GM12892 (cell line): Measurements from ENCODE around the gene BMERB1.

Source experiments
- DNase-seq: peaks from one replicate; pipeline ENCODE4 v3.0.0; 2011; ENCODE audit not compliant: insufficient read length
- FAIRE-seq: peaks from 2 replicates; lab custom pipeline; 2011; peaks lifted over from hg19 to GRCh38; lab: Jason Lieb, UNC
- POLR2A ChIP-seq: IDR thresholded peaks from 2 replicates; pipeline ENCODE4 v1.6.1; 2011; ENCODE audit warnings: low read depth, low read length, control low read depth
- POLR2AphosphoS5 ChIP-seq: IDR thresholded peaks from 2 replicates; pipeline ENCODE4 v1.6.1; 2011; ENCODE audit warnings: low read depth, low read length, control low read depth
- TAF1 ChIP-seq: IDR thresholded peaks from 2 replicates; pipeline ENCODE4 v1.6.1; 2011; ENCODE audit warnings: low read depth, mild to moderate bottlenecking, control low read depth, low read length, borderline replicate concordance

Gene BMERB1

DNA sequence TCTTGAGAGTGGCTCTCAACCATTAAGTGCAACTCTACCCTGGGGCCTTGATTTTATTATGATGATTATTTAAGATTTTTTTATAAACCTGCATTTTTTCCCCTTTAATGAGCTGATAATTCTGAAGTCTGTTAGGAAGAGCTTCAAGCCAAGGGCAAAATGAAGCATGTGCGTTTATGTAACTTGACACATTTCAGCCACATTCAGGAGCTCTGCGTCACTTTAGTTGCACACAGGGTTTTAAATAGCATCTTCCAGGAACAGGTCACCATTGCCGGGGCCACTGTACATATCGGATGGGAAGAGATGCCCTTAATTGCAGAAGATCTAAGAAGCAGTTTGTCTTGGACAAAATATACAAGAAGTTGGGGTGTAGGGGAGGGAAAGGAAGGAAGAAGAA lies 89.6 kb downstream of the BMERB1 start:
- no peak for DNase-seq
- no peak for TF ChIP-seq POLR2AphosphoS5
- no peak for TF ChIP-seq POLR2A
- TF ChIP-seq TAF1, result no peak
- no peak for FAIRE-seq

DNA sequence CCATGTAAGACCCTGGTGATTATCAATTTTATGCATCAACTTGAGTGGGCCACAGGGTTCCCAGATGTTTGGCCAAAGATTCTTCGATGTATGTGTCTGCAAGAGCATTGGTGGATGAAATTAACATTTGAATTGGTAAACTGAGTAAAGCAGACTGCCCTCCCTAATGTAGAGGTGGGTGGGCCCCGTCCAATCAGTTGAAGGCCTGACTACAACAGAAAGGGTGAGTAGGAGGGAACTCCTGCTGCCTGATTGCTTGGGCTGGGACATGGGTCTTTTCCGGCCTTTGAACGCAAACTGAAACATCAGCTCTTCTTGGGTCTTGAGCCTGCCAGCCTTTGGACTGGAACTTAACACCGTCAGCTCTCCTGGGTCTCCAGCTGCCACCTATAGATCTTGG lies 90.6 kb downstream of the BMERB1 start:
- FAIRE-seq, result no peak
- DNase-seq, result no peak
- TF ChIP-seq POLR2A, result no peak
- TF ChIP-seq TAF1, result no peak

DNA sequence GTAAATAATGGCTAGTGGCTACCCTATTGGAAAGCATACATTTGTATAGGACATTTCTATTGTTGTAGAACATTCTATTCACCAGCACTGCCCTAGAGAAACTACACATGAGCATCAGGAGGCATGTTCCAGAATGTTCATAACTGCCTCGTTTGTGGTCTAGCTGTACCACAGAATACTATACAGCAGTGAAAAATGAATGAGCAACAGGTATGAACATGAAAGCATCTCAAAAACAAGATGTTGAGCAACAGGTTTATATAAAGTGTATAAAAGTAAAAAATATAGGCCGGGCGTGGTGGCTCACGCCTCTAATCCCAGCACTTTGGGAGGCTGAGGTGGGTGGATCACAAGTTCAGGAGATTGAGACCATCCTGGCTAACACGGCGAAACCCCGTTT lies 91.7 kb downstream of the BMERB1 start:
- DNase-seq (no peak), FAIRE-seq (no peak)
- no peak for TF ChIP-seq POLR2AphosphoS5
- TF ChIP-seq TAF1, result no peak
- no peak for TF ChIP-seq POLR2A

DNA sequence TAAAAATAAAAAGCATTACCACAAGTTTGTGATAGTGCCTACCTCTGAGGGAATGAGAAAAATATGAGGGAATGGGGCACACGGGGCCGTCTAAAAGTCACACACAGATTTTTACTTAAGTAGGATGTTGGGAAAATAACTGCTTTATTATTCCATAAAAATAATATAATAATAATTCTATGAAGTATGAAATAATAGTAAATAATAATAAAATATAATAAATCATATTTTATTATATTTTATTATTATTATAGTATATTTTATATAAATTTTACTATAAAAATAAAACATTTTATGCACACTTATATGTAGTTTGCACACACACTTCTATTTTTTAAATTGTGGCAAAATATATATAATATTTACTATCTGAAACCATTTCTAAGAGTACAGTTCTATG lies 92.3 kb downstream of the BMERB1 start:
- no peak for FAIRE-seq
- DNase-seq, result no peak
- TF ChIP-seq POLR2AphosphoS5 (no peak), TAF1 (no peak), POLR2A (no peak)

DNA sequence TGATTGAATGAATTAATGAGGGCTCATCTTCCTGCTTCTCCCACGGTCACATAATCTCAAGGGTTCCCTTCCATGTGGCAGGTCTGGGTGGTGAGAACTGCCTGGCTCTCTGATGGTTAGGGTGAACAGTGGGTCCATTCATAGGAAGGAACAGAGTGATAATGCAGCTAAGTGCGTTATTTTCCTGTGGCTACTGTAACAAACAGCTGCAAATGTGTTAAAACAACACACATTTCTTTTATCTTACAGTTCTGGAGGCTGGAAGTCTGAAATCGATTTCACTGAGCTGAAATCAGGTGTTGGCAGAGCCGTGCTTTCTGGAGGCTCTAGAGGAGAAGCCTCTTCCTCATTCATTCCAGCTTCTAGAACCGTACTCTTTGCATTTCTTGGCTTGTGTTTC lies 95.3 kb downstream of the BMERB1 start:
- TF ChIP-seq POLR2A, result no peak
- TF ChIP-seq TAF1, result no peak
- no peak for TF ChIP-seq POLR2AphosphoS5
- no peak for FAIRE-seq
- DNase-seq, result no peak

DNA sequence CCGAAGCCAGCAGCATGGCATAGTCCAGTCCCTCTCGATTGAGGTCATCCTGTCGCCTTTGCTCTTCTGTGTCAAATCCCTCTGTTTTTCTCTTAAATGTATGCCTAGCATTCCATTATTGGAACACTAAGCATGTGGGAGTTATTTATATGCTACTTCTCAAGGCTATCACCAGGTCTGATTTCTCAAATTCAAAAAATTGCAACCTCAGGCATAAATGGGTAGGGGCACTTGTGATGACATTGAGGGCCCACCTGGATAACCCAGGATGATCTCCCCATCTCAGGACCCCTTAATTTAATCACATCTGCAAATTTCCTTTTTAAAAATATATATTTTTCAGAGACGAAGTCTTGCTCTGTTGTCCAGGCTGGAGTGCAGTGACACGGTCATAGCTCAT lies 95.7 kb downstream of the BMERB1 start:
- FAIRE-seq, result no peak
- TF ChIP-seq TAF1 (no peak), POLR2A (no peak), POLR2AphosphoS5 (no peak)

DNA sequence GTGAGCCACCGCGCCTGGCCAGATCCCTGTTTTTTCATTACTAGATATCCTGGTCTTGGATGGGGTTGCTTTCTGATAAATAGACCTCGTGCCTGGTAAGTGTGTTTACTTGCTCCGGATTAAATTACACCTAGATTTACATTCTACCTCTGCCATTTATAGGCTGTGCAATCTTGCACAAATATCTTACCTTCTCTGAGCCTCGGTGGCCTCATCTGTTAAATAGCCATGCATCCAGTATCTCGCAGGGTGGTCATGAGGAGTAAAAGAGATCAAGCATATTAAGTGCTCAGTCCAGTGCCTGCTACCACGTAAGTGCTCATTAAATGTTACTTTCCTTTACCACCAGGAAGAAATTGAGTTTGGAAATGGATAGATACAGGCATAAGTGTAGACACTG lies 98.4 kb downstream of the BMERB1 start:
- no peak for FAIRE-seq
- no peak for DNase-seq
- TF ChIP-seq POLR2AphosphoS5 (no peak), POLR2A (no peak), TAF1 (no peak)

More for the DNA sequence above, 95.7 kb downstream of the BMERB1 start:
- no peak for DNase-seq

DNA sequence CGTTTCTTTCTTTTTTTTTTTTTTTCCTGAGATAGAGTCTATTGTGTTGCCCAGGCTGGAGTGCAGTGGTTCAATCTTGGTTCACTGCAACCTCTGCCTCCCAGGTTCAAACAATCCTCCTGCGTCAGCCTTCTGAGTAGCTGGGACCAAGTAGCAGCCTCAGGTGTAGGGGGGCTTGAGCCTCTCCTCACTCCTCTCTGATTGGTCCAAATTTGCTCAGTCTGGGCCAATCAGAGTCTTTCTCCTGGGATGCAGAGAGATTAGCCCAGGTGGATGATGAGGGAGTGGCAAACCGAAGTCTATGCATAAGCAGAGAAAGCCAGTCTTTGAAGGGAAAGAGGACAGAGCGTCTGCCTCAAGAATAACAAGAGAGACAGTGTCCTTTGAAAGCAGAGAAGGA lies 99.0 kb downstream of the BMERB1 start:
- FAIRE-seq (no peak), DNase-seq (no peak)
- TF ChIP-seq TAF1 (no peak), POLR2AphosphoS5 (no peak), POLR2A (no peak)

DNA sequence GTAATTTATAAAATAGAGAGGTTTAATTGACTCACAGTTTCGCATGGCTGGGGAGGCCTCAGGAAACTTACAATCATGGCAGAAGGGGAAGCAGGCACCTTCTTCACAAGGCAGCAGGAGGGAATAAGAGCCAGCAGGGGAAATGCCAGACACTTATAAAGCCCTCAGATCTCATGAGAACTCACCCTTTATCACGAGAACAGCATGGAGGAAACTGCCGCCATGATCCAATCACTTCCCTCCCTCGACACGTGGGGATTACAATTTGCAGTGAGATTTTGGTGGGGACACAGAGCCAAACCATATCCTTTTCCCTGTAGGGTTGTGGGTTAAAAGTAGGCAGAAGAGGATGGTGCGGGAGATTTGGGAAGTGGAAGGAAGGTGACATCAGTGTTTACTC lies 101.4 kb downstream of the BMERB1 start:
- no peak for FAIRE-seq

DNA sequence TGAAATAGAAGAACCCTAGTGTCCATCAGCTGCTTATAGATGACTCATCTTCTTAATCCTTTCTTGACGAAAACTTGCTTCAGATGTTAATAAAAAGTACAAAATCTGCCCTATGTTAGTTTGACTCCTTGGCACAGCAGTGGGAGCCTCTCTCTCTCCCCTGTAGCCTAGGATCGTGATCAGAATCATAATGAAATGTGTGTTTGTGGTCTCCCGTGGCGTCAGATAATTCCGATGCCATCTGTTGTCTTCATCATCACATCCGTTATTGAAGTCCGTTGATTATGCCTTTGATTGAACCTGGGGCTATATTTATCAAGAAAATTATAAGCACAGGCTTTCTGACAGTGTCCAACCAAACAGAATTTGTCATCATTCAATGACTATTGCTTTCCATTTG lies 102.5 kb downstream of the BMERB1 start:
- DNase-seq, result no peak
- FAIRE-seq, result no peak
- TF ChIP-seq POLR2AphosphoS5, result no peak
- TF ChIP-seq TAF1, result no peak

More for the DNA sequence above, 101.4 kb downstream of the BMERB1 start:
- DNase-seq, result no peak
- TF ChIP-seq POLR2AphosphoS5 (no peak), POLR2A (no peak), TAF1 (no peak)

DNA sequence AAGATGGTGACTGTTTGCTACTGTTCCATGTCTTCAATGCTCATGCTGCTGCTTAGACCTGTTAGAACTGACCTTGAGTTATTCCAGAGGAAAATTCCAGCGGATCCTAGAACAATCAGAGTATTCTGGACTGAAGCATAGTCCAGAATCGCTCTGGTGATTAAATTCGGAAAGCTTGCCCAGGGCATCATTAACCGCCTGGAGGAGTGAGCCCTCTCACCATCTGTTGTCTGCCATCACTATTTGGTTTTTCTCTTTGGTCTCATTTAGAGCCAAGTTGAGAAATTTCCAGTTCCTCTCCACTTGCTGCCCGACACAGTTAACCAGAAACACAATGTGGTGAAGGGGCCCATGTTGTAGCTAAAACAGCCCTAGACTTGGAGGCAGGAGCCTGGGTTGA lies 104.1 kb downstream of the BMERB1 start:
- TF ChIP-seq TAF1 (no peak), POLR2A (no peak), POLR2AphosphoS5 (no peak)
- no peak for FAIRE-seq

DNA sequence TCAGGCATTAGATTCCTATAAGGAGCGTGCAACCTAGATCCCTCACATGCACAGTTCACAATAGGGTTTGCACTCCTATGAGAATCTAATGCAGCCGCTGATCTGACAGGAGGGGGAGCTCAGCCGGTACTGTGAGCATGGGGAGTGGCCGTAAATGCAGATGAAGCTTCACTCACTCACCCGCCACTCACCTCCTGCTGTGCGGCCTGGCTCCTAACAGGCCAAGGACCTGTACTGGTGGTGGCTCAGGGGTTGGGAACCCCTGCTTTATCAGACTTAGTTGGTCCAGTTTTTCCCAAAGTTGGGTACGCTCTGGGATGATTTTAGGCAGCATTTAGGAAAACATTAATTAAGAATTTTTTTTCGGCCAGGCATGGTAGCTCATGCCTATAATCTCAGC lies 104.8 kb downstream of the BMERB1 start:
- no peak for TF ChIP-seq TAF1
- no peak for TF ChIP-seq POLR2A
- no peak for TF ChIP-seq POLR2AphosphoS5
- DNase-seq, result no peak
- FAIRE-seq, result no peak

More for the DNA sequence above, 104.1 kb downstream of the BMERB1 start:
- no peak for DNase-seq

DNA sequence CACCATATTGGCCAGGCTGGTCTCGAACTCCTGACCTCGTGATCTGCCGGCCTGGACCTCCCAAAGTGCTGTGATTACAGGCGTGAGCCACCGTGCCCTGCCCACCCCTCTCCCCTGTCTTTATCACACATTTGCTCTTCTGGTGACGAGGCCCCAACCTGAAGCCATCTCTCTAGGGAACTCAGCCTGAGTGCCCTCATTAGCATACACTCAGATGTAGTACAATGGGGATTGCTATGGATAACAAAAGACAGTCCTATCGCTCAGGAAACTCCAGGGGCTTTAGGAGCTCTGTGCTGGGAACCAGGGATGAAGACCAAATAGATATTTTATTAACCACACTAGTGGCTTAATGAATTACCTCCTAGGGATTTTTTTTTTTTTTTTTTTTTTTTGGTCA lies 107.9 kb downstream of the BMERB1 start:
- TF ChIP-seq POLR2AphosphoS5 (no peak), POLR2A (no peak), TAF1 (no peak)
- DNase-seq, result no peak
- no peak for FAIRE-seq
